ENCODE data around the gene ZBTB7B.

ZBTB7B gene

GRCh38 chr1:154968731-154969130 is 33.9 kb upstream of the ZBTB7B start:
- no peak for TF ChIP-seq CTCF (IDR thresholded peaks at IDR 0.05; ENCODE audit: low read depth, low read length)
- in situ Hi-C loops (cut with HindIII; ENCODE audit: low sequenced_read_pairs) = no loop called here
- H3K4me3 ChIP-seq (ENCODE audit: low read depth, low read length) = peak overlapping the region; percentile 73
- DNase-seq (ENCODE audit: low read depth, low spot score) = no peak

- in situ Hi-C loops (cut with HindIII; ENCODE audit: low sequenced_read_pairs) = no loop called here
- H3K4me3 ChIP-seq (ENCODE audit: low read depth, low read length) = peak overlapping the region; percentile 73
These were observed 33.4 kb upstream of the ZBTB7B start for GRCh38 chr1:154969246-154969645.

GRCh38 chr1:154969860-154970452 is 32.6 kb upstream of the ZBTB7B start:
- DNase-seq (ENCODE audit: low read depth, low spot score) = no peak
- no peak for TF ChIP-seq CTCF (IDR thresholded peaks at IDR 0.05; ENCODE audit: low read depth, low read length)
- in situ Hi-C loops (cut with HindIII; ENCODE audit: low sequenced_read_pairs) = no loop called here
- peak overlapping the region; percentile 73 for H3K4me3 ChIP-seq (ENCODE audit: low read depth, low read length)

More at GRCh38 chr1:154969246-154969645, 33.4 kb upstream of the ZBTB7B start:
- no peak for DNase-seq (ENCODE audit: low read depth, low spot score)
- TF ChIP-seq CTCF (IDR thresholded peaks at IDR 0.05; ENCODE audit: low read depth, low read length) = no peak

GRCh38 chr1:154970631-154971340 is 31.8 kb upstream of the ZBTB7B start, which contains the start of gene SHC1:
SHC1 (minus strand) TSS chr1:154970747; CDS start chr1:154970526, 221 bp downstream.
- H3K4me3 ChIP-seq (ENCODE audit: low read depth, low read length) = peak within 1 kb of the TSS; percentile 73
- in situ Hi-C loops (cut with HindIII; ENCODE audit: low sequenced_read_pairs) = no loop called here
- DNase-seq (ENCODE audit: low read depth, low spot score) = peak; percentile 96
- no peak for TF ChIP-seq CTCF (IDR thresholded peaks at IDR 0.05; ENCODE audit: low read depth, low read length)

- in situ Hi-C loops (cut with HindIII; ENCODE audit: low sequenced_read_pairs) = no loop called here
- TF ChIP-seq CTCF (IDR thresholded peaks at IDR 0.05; ENCODE audit: low read depth, low read length) = no peak
- H3K4me3 ChIP-seq (ENCODE audit: low read depth, low read length) = peak overlapping the region; percentile 17
- DNase-seq (ENCODE audit: low read depth, low spot score) = no peak
These were observed 31.1 kb upstream of the ZBTB7B start for GRCh38 chr1:154971341-154971998.

GRCh38 chr1:154972213-154972516 is 30.4 kb upstream of the ZBTB7B start:
- H3K4me3 ChIP-seq (ENCODE audit: low read depth, low read length) = peak overlapping the region; percentile 71

More at GRCh38 chr1:154972213-154972516, 30.4 kb upstream of the ZBTB7B start:
- no peak for DNase-seq (ENCODE audit: low read depth, low spot score)
- no peak for TF ChIP-seq CTCF (IDR thresholded peaks at IDR 0.05; ENCODE audit: low read depth, low read length)
- in situ Hi-C loops (cut with HindIII; ENCODE audit: low sequenced_read_pairs) = no loop called here
